ENCODE data around the gene PTPRU. TPM values are rescaled to one million over a fixed set of nuclear protein-coding genes. Genes with fewer than 3 reads are reported as not detected.
A peak's percentile ranks its signal among the peaks of the same experiment; 100 is the strongest.
"Not testable (repeated sequence)": the region's sequence is repeated elsewhere in the genome, so short reads cannot be mapped to it uniquely, and the experiment has no call there.

Gene PTPRU
- total RNA-seq, 1 experiment from 2014 or later, result 8.9 TPM

GRCh38 chr1:29221296-29221695 is 15.0 kb upstream of the PTPRU start:
- no peak for DNase-seq (ENCODE audit: extremely low read depth, low read depth)

GRCh38 chr1:29222260-29222659 is 14.1 kb upstream of the PTPRU start:
- DNase-seq (ENCODE audit: extremely low read depth, low read depth), result not testable (repeated sequence)

GRCh38 chr1:29222686-29223085 is 13.6 kb upstream of the PTPRU start:
- no peak for DNase-seq (ENCODE audit: extremely low read depth, low read depth)

- no peak for DNase-seq (ENCODE audit: extremely low read depth, low read depth)
These were observed 12.8 kb upstream of the PTPRU start for GRCh38 chr1:29223521-29223920.

GRCh38 chr1:29224356-29224837 is 11.9 kb upstream of the PTPRU start:
- DNase-seq (ENCODE audit: extremely low read depth, low read depth), result no peak

- no peak for DNase-seq (ENCODE audit: extremely low read depth, low read depth)
These were observed 11.0 kb upstream of the PTPRU start for GRCh38 chr1:29225361-29225760.

- no peak for DNase-seq (ENCODE audit: extremely low read depth, low read depth)
These were observed 8.8 kb upstream of the PTPRU start for GRCh38 chr1:29227511-29227910.

- no peak for DNase-seq (ENCODE audit: extremely low read depth, low read depth)
These were observed 6.1 kb upstream of the PTPRU start for GRCh38 chr1:29230204-29230552.

GRCh38 chr1:29230553-29231378 is 5.6 kb upstream of the PTPRU start, which contains the start of gene MECR:
TSS of gene MECR (minus strand) at chr1:29230934. CDS start at chr1:29230906, 28 bp downstream.
- DNase-seq (ENCODE audit: extremely low read depth, low read depth), result peak; percentile 82

- no peak for DNase-seq (ENCODE audit: extremely low read depth, low read depth)
These were observed 3.9 kb upstream of the PTPRU start for GRCh38 chr1:29232387-29232786.

GRCh38 chr1:29233693-29234092 is 2.6 kb upstream of the PTPRU start:
- DNase-seq (ENCODE audit: extremely low read depth, low read depth), result no peak

GRCh38 chr1:29234471-29234870 is 1.9 kb upstream of the PTPRU start:
- DNase-seq (ENCODE audit: extremely low read depth, low read depth), result no peak

GRCh38 chr1:29234881-29235280 is 1.4 kb upstream of the PTPRU start:
- not testable (repeated sequence) for DNase-seq (ENCODE audit: extremely low read depth, low read depth)

GRCh38 chr1:29236712-29237128 is 398 bp downstream of the PTPRU start:
- DNase-seq (ENCODE audit: extremely low read depth, low read depth), result no peak

GRCh38 chr1:29237129-29237821 is 953 bp downstream of the PTPRU start:
- DNase-seq (ENCODE audit: extremely low read depth, low read depth), result peak; percentile 17

GRCh38 chr1:29237852-29238619 is 1.7 kb downstream of the PTPRU start:
- DNase-seq (ENCODE audit: extremely low read depth, low read depth), result no peak

- DNase-seq (ENCODE audit: extremely low read depth, low read depth), result no peak
These were observed 2.3 kb downstream of the PTPRU start for GRCh38 chr1:29238620-29239002.

GRCh38 chr1:29239142-29239541 is 2.8 kb downstream of the PTPRU start:
- no peak for DNase-seq (ENCODE audit: extremely low read depth, low read depth)

GRCh38 chr1:29240400-29240837 is 4.1 kb downstream of the PTPRU start:
- DNase-seq (ENCODE audit: extremely low read depth, low read depth), result no peak

GRCh38 chr1:29240986-29241385 is 4.7 kb downstream of the PTPRU start:
- DNase-seq (ENCODE audit: extremely low read depth, low read depth), result no peak
